HepG2 (cell line): Measurements from ENCODE around the gene RPS19. TPM values are rescaled to one million over a fixed set of nuclear protein-coding genes. Genes with fewer than 3 reads are reported as not detected.
A peak's percentile ranks its signal among the peaks of the same experiment; 100 is the strongest.

ENCODE experiments used
- ATAC-seq: fragments of 200-7000 bp; cut with Tn5 transposase; 3 replicates; pipeline ENCODE4 v1.9.1; 2020; ENCODE audit warnings: mild to moderate bottlenecking, moderate library complexity
- BruUV-seq: library from RNA; stranded (reverse); fragments of 400-500 nt; replicated peaks from 2 replicates; lab custom pipeline; 2021; lab: Mats Ljungman, UMichigan
- CTCF ChIA-PET: fragments of 300-600 bp; formaldehyde crosslinking; extraction: SDS; loops from one replicate; lab custom pipeline; 2021; ENCODE audit warnings: low total read pairs, inconsistent platforms, low intra/inter-chr PET ratio; lab: Yijun Ruan, JAX
- POLR2A ChIA-PET: fragments of 350-600 bp; sonication (Branson Sonifier 250); formaldehyde crosslinking; loops from one replicate; lab custom pipeline; 2020; ENCODE audit warnings: antibody characterized with exemption, inconsistent platforms; lab: Yijun Ruan, JAX
- DNase-seq: peaks from one replicate; pipeline ENCODE4 v3.0.0-alpha.2; 2015; ENCODE audit warnings: low spot score
- FAIRE-seq: peaks from 3 replicates; lab custom pipeline; 2011; peaks lifted over from hg19 to GRCh38; lab: Jason Lieb, UNC
- H2AFZ ChIP-seq: one replicate; pipeline ENCODE4 v1.6.1; 2011; ENCODE audit warnings: low read length, inconsistent platforms
- H3K27ac ChIP-seq: fragments of 300-600 bp; 3 replicates; pipeline ENCODE4 v1.8.0; 2011; ENCODE audit warnings: mixed run types, mild to moderate bottlenecking, mixed read lengths, low read length, inconsistent platforms; ENCODE audit not compliant: insufficient read depth; ENCODE audit errors: extremely low read length
- H3K27me3 ChIP-seq, 2 experiments: fragments of 200-600 bp in 1 of 2; 2 replicates in 1 of 2; 3 replicates in 1 of 2; pipeline versions ENCODE4 v1.6.0 to v1.8.0; 2011; ENCODE audit warnings: low read length in 2 of 2, mild to moderate bottlenecking in 2 of 2, moderate library complexity in 2 of 2, inconsistent platforms in 1 of 2; ENCODE audit not compliant: insufficient read depth in 2 of 2, control insufficient read depth in 1 of 2
- H3K36me3 ChIP-seq, 2 experiments: fragments of 200-600 bp in 1 of 2; replicated peaks in 1 of 2; 2 replicates in 1 of 2; 3 replicates in 1 of 2; pipeline versions ENCODE4 v1.5.1 to v1.8.0; 2011; ENCODE audit warnings: low read length in 2 of 2, inconsistent platforms in 1 of 2; ENCODE audit not compliant: insufficient read depth in 2 of 2, control insufficient read depth in 1 of 2
- H3K4me1 ChIP-seq: 2 replicates; pipeline ENCODE4 v1.5.1; 2012; ENCODE audit warnings: low read length, inconsistent platforms; ENCODE audit not compliant: insufficient read depth
- H3K4me2 ChIP-seq: 2 replicates; pipeline ENCODE4 v1.6.0; 2011; ENCODE audit warnings: low read depth, low read length, inconsistent platforms
- H3K4me3 ChIP-seq, 3 experiments: fragments of 200-600 bp in 1 of 3; sonication (generic), shearing (Covaris generic) in 1 of 3; replicated peaks in 1 of 3; 2 replicates each; pipeline ENCODE4 v1.5.1; 2011 to 2016; ENCODE audit warnings: low read length in 3 of 3, inconsistent platforms in 2 of 3, low read depth in 2 of 3, mild to moderate bottlenecking in 2 of 3, control low read depth in 1 of 3, mixed read lengths in 1 of 3; ENCODE audit not compliant: insufficient read depth in 1 of 3
- H3K79me2 ChIP-seq: one replicate; pipeline ENCODE4 v1.6.1; 2011; ENCODE audit warnings: low read length, inconsistent platforms; ENCODE audit not compliant: insufficient read depth
- H3K9ac ChIP-seq: 2 replicates; pipeline ENCODE4 v1.6.0; 2011; ENCODE audit warnings: mild to moderate bottlenecking, low read depth, low read length, inconsistent platforms; ENCODE audit not compliant: insufficient read depth
- H3K9me3 ChIP-seq: 2 replicates; pipeline ENCODE4 v1.5.1; 2012; ENCODE audit warnings: mild to moderate bottlenecking, low read length
- H4K20me1 ChIP-seq: 2 replicates; pipeline ENCODE4 v1.6.0; 2011; ENCODE audit warnings: inconsistent platforms, mild to moderate bottlenecking, low read length, moderate library complexity; ENCODE audit not compliant: insufficient read depth
- CREB1 ChIP-seq, 2 experiments: fragments of 450-650 bp in 1 of 2; IDR thresholded peaks; 2 replicates each; pipeline ENCODE4 v1.6.1; 2016 to 2017; ENCODE audit warnings: control low read depth in 1 of 2, mild to moderate bottlenecking in 1 of 2, missing compliant biosample characterization in 1 of 2, missing genetic modification characterization in 1 of 2
- SKI ChIP-seq: fragments of 450-650 bp; IDR thresholded peaks from one replicate; pipeline ENCODE4 v1.6.1; 2018; ENCODE audit warnings: mild to moderate bottlenecking; ENCODE audit not compliant: partially characterized antibody
- ZBTB4 ChIP-seq: sonication (generic); formaldehyde crosslinking; IDR thresholded peaks from 2 replicates; pipeline ENCODE4 v1.4.0; 2020; ENCODE audit warnings: missing genetic modification reagents, mild to moderate bottlenecking, borderline replicate concordance
- ZNF740 ChIP-seq: sonication (generic); formaldehyde crosslinking; IDR thresholded peaks from 2 replicates; pipeline ENCODE4 v1.4.0; 2020; ENCODE audit warnings: missing genetic modification reagents
- WGBS: methylation state at CpG from one replicate; pipeline ENCODE4 v1.1.6; 2017; ENCODE audit warnings: low lambda C conversion rate; 5-methylcytosine and 5-hydroxymethylcytosine counted together
- in situ Hi-C: cut with HindIII; loops from 2 replicates; pipeline ENCODE4 v1.10.0; 2017; ENCODE audit warnings: low pct_unique_long_range_greater_than_20kb; ENCODE audit not compliant: extremely low pct_ligation_motif_present
- intact Hi-C: fragments of 100-400 bp; cut with micrococcal nuclease; formaldehyde crosslinking; loops from one replicate; pipeline ENCODE4 v1.10.0; 2022; ENCODE audit not compliant: unreplicated experiment
- polyA plus RNA-seq, 8 experiments: library from polyadenylated mRNA; depleted of rRNA in 3 of 8; stranded (reverse) in 7 of 8; unstranded in 1 of 8; fragments of >200 nt; fragmentation: Illumina TruSeq in 4 of 8; extraction: Trizol in 4 of 8; gene quantifications; 2 replicates each; pipeline versions ENCODE4 v1.2.1 to v1.2.3, GENCODE V29; 2011 to 2016; ENCODE audit warnings: low read depth in 4 of 8, missing spikeins in 1 of 8, mixed read lengths in 1 of 8; ENCODE audit not compliant: insufficient read depth in 1 of 8
- total RNA-seq, 5 experiments: library from RNA; depleted of rRNA; stranded (reverse); fragments of >200 nt; fragmentation: Illumina TruSeq; extraction: Trizol; gene quantifications; 2 replicates each; pipeline ENCODE4 v1.2.3, GENCODE V29; 2016; ENCODE audit warnings: low read depth in 1 of 5

RPS19 gene
- total and polyA plus RNA-seq, 2 of the 13 experiments (the other 11 are each of a cell fraction or from before 2014, with no cell fraction given) = 1,983 to 4,758 TPM

GRCh38 chr19:41919948-41920712 is 60.1 kb downstream of the RPS19 start:
- WGBS = 74% methylated on average over 20 of the region's 33 CpGs
- Histone ChIP-seq H3K79me2 (no peaks in the 10 kb centered on the region), H4K20me1 (no peaks in the 10 kb centered on the region), H3K4me1 (no peaks in the 10 kb centered on the region), H2AFZ (no peak overlapping the region), H3K36me3 (no peaks in the 10 kb centered on the region), H3K9ac (no peak overlapping the region), H3K27me3 (peaks cover 0 to 40% of the 10 kb centered on the region in 2 experiments), H3K4me3 (no peak overlapping the region), H3K4me2 (no peak overlapping the region), H3K9me3 (no peaks in the 10 kb centered on the region), H3K27ac (no peak overlapping the region)
- DNase-seq (no peak), FAIRE-seq (no peak), ATAC-seq (no peak)
- CTCF ChIA-PET = no interaction called here
- intact Hi-C loops = no loop called here
- in situ Hi-C loops = no loop called here
- TF ChIP-seq ZNF740 (CRISPR knock-in tag) = no peak
- TF ChIP-seq SKI = peak; percentile 23
- TF ChIP-seq CREB1 (IDR thresholded peaks at IDR 0.05) = peak; percentile 80; the same call in 1 of the 2 replicates
- no peak for TF ChIP-seq CREB1 (CRISPR knock-in tag; IDR thresholded peaks at IDR 0.05)
- TF ChIP-seq ZBTB4 = no peak
- POLR2A ChIA-PET = no interaction called here
- BruUV-seq = no TSS peak
